Neural progenitor cell (in vitro differentiated cells): ENCODE measurements around the gene TAF10.

Experiments
- CTCF ChIP-seq: fragments of 200-600 bp; sonication (generic); IDR thresholded peaks from 2 replicates; pipeline ENCODE4 v1.5.1; 2017; ENCODE audit warnings: antibody characterized with exemption, mild to moderate bottlenecking
- EZH2 ChIP-seq: fragments of 200-600 bp; sonication (generic); IDR thresholded peaks from 2 replicates; pipeline ENCODE4 v1.6.1; 2017; ENCODE audit warnings: antibody characterized with exemption, mild to moderate bottlenecking, moderate library complexity

- TF ChIP-seq EZH2: no peak
- TF ChIP-seq CTCF: no peak
Measured at GRCh38 chr11:6625156-6625831, 13.3 kb upstream of the TAF10 start.
